OCI-LY1 (cell line): Measurements from ENCODE around the gene MTUS2.

ENCODE experiments used
- H2AFZ ChIP-seq: fragments of 200-600 bp; sonication (generic), shearing (Covaris generic); 2 replicates; pipeline ENCODE4 v1.6.0; 2014; ENCODE audit warnings: antibody characterized with exemption, mild to moderate bottlenecking, low read length
- H3F3A ChIP-seq: fragments of 200-600 bp; sonication (generic), shearing (Covaris generic); 2 replicates; pipeline ENCODE4 v1.6.0; 2014; ENCODE audit warnings: mild to moderate bottlenecking, antibody characterized with exemption, low read length, moderate library complexity; ENCODE audit not compliant: insufficient read depth
- H3K27ac ChIP-seq: fragments of 200-600 bp; sonication (generic); 2 replicates; pipeline ENCODE4 v1.5.1; 2014; ENCODE audit warnings: low read length, mixed run types, mild to moderate bottlenecking, low read depth; ENCODE audit not compliant: poor library complexity, severe bottlenecking
- H3K27me3 ChIP-seq: fragments of 200-600 bp; sonication (generic); 2 replicates; pipeline ENCODE4 v1.6.0; 2014; ENCODE audit warnings: antibody characterized with exemption, mild to moderate bottlenecking, low read length, moderate library complexity; ENCODE audit not compliant: insufficient read depth
- H3K36me3 ChIP-seq: fragments of 200-600 bp; sonication (generic); 2 replicates; pipeline ENCODE4 v1.6.1; 2014; ENCODE audit warnings: mild to moderate bottlenecking, antibody characterized with exemption, low read length, moderate library complexity, mixed read lengths; ENCODE audit not compliant: insufficient read depth
- H3K4me1 ChIP-seq: fragments of 200-600 bp; sonication (generic); 2 replicates; pipeline ENCODE4 v1.5.1; 2014; ENCODE audit warnings: mild to moderate bottlenecking, low read length, moderate library complexity; ENCODE audit not compliant: insufficient read depth, severe bottlenecking
- H3K4me2 ChIP-seq: fragments of 200-600 bp; sonication (generic), shearing (Covaris generic); 2 replicates; pipeline ENCODE4 v1.6.1; 2014; ENCODE audit warnings: low read length
- H3K4me3 ChIP-seq: fragments of 200-600 bp; sonication (generic); 2 replicates; pipeline ENCODE4 v1.5.1; 2014; ENCODE audit warnings: low read length, low read depth, mild to moderate bottlenecking, mixed read lengths; ENCODE audit not compliant: poor library complexity, severe bottlenecking
- H3K79me2 ChIP-seq: fragments of 200-600 bp; shearing (Covaris generic); 2 replicates; pipeline ENCODE4 v1.6.1; 2016; ENCODE audit warnings: mixed run types, low read length, mixed read lengths; ENCODE audit not compliant: insufficient read depth
- H3K9ac ChIP-seq: fragments of 200-600 bp; sonication (generic), shearing (Covaris generic); 2 replicates; pipeline ENCODE4 v1.6.1; 2014; ENCODE audit warnings: mild to moderate bottlenecking, low read length, mixed read lengths
- H3K9me2 ChIP-seq: fragments of 200-600 bp; sonication (generic), shearing (Covaris generic); 2 replicates; pipeline ENCODE4 v1.6.1; 2014; ENCODE audit warnings: low read depth, mild to moderate bottlenecking, low read length, mixed read lengths
- H3K9me3 ChIP-seq: fragments of 200-600 bp; shearing (Covaris generic); 2 replicates; pipeline ENCODE4 v1.6.1; 2014; ENCODE audit warnings: low read length, mixed read lengths
- H4K20me1 ChIP-seq: fragments of 200-600 bp; sonication (generic), shearing (Covaris generic); 2 replicates; pipeline ENCODE4 v1.6.0; 2016; ENCODE audit warnings: mild to moderate bottlenecking, low read length; ENCODE audit not compliant: insufficient read depth
- CTCF ChIP-seq: fragments of 200-600 bp; sonication (generic), shearing (Covaris generic); IDR thresholded peaks from 2 replicates; pipeline ENCODE4 v1.5.1; 2017; ENCODE audit warnings: mild to moderate bottlenecking, antibody characterized with exemption, low read length, moderate library complexity, mixed read lengths
- EZH2 ChIP-seq: fragments of 200-600 bp; sonication (generic), shearing (Covaris generic); IDR thresholded peaks from 2 replicates; pipeline ENCODE4 v1.8.0; 2017; ENCODE audit warnings: borderline replicate concordance, mixed run types, mild to moderate bottlenecking, antibody characterized with exemption, low read length, moderate library complexity, mixed read lengths

Gene MTUS2

DNA sequence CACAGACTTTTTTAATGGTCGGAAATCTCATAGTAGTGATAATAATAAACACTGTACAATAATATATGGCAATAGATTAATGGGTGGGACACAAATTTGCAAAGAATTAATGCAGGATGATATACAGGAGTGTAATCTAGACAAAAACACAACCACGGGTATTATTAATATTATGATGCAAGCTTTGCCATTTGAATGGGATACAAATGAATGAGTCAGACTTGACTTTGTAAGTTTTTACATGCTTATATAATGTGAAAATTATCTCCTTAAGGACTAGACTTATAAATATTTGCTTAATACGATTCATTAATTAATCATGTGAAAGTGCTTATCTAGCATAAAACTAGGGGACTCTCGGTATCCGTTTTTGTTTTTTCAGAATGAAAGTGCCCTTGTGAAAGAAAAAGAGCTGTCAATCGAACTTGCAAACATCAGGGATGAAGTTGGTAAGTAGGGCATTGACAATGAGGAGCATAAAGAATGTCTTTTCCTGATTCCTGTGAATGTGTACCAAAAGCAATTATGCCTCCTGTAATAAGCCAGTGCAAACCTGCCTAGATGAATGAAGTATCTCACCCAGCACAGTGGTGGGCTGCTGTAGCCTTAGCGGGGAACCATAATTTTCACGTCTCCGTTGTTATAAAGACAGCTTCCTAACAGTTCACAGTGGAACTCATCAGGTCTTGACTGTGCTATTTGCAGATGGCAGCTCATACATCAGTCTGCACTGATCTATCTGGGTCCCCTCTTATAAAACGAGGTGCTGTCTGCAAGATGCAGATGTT lies 619.7 kb downstream of the MTUS2 start:
- H3K4me2 ChIP-seq: no peak overlapping the region
- H3K9ac ChIP-seq: no peak overlapping the region
- no peaks in the 10 kb centered on the region for H3K36me3 ChIP-seq
- TF ChIP-seq EZH2 (no peak), CTCF (no peak)
- H3K27ac ChIP-seq: no peak overlapping the region
- peaks cover 4% of the 10 kb centered on the region for H3K4me1 ChIP-seq
- no peaks in the 10 kb centered on the region for H3K9me3 ChIP-seq
- H3F3A ChIP-seq: no peaks in the 10 kb centered on the region
- no peaks in the 10 kb centered on the region for H3K9me2 ChIP-seq
- no peaks in the 10 kb centered on the region for H3K79me2 ChIP-seq
- H2AFZ ChIP-seq: no peak overlapping the region
- H3K4me3 ChIP-seq: no peak overlapping the region
- H4K20me1 ChIP-seq: no peaks in the 10 kb centered on the region
- no peaks in the 10 kb centered on the region; the same call in 1 of the 2 replicates for H3K27me3 ChIP-seq

DNA sequence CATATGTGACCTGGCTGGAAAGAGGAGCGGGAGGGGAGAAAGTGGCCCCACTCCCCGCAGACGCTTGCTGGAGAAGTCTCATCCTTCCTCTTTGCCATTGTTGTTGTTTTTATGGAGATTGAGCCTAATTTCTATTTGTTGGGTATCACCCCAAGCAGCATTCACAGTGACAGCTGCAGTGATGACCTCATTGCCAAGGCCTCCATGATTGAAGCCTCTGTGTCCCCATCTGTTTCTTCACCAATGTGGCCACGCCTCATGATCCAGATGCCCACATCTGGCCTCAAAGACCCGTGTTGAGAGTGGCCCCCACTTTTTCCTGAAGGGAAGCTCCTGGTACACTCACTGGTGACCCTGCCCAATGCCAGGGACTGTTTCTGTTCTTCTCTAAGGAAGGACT lies 621.2 kb downstream of the MTUS2 start:
- H3K27me3 ChIP-seq: no peaks in the 10 kb centered on the region; the same call in 1 of the 2 replicates
- H3K9me3 ChIP-seq: no peaks in the 10 kb centered on the region
- H4K20me1 ChIP-seq: no peaks in the 10 kb centered on the region
- no peaks in the 10 kb centered on the region for H3K9me2 ChIP-seq
- H3K9ac ChIP-seq: no peak overlapping the region
- H3K4me2 ChIP-seq: no peak overlapping the region
- no peaks in the 10 kb centered on the region for H3F3A ChIP-seq
- no peaks in the 10 kb centered on the region for H3K36me3 ChIP-seq
- no peaks in the 10 kb centered on the region for H3K79me2 ChIP-seq
- no peaks in the 10 kb centered on the region for H3K4me1 ChIP-seq
- H2AFZ ChIP-seq: no peak overlapping the region
- H3K27ac ChIP-seq: no peak overlapping the region
- H3K4me3 ChIP-seq: no peak overlapping the region
- TF ChIP-seq CTCF (no peak), EZH2 (no peak)

DNA sequence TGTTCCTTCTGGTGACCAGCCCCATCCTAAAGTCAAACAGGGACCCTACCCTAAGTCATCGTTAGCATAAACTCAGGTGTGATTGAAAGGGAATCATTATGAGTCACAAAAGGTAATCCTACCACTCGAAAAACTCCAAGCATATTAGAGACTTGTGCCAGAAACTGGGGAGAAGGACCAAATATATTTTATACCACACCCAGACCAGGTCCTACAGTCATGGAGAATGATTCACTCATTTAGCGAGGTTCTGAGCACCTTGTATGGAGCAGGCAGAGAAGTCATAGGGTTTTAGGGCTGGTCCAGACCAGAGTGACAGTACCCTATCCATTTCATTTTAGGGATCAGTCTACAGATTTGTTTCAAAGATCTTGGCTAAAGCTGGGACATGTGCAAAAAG lies 625.9 kb downstream of the MTUS2 start:
- H4K20me1 ChIP-seq: no peaks in the 10 kb centered on the region
- H3K9ac ChIP-seq: no peak overlapping the region
- no peaks in the 10 kb centered on the region for H3K9me2 ChIP-seq
- TF ChIP-seq CTCF (no peak), EZH2 (no peak)
- H3F3A ChIP-seq: no peaks in the 10 kb centered on the region
- H3K9me3 ChIP-seq: no peaks in the 10 kb centered on the region
- H3K27me3 ChIP-seq: no peaks in the 10 kb centered on the region
- no peak overlapping the region for H3K27ac ChIP-seq
- H3K4me3 ChIP-seq: no peak overlapping the region
- H3K4me1 ChIP-seq: no peaks in the 10 kb centered on the region
- H2AFZ ChIP-seq: no peak overlapping the region
- no peaks in the 10 kb centered on the region for H3K36me3 ChIP-seq
- H3K4me2 ChIP-seq: no peak overlapping the region
- H3K79me2 ChIP-seq: no peaks in the 10 kb centered on the region
